Prostate gland (tissue), 2 donors: ENCODE measurements around the gene PEX16. TPM values are rescaled to one million over a fixed set of nuclear protein-coding genes. Genes with fewer than 3 reads are reported as not detected.
A peak's percentile ranks its signal among the peaks of the same experiment; 100 is the strongest.

Source experiments
- DNase-seq: peaks from one replicate; pipeline ENCODE4 v3.0.0-alpha.2; 2019; ENCODE audit warnings: low spot score
- H3K27ac ChIP-seq, 2 donors: fragments of 200-600 bp; sonication (generic); 2 replicates each; pipeline ENCODE4 v1.5.1; 2017 to 2019
- H3K27me3 ChIP-seq: fragments of 200-600 bp; sonication (generic); replicated peaks from 2 replicates; pipeline ENCODE4 v1.5.1; 2019; ENCODE audit not compliant: insufficient read depth
- H3K36me3 ChIP-seq, 2 donors: fragments of 200-600 bp; sonication (generic); 1 replicate in 1 of 2; 2 replicates in 1 of 2; pipeline versions ENCODE4 v1.5.1 to v1.8.1; 2017 to 2019
- H3K4me1 ChIP-seq: fragments of 200-600 bp; sonication (generic); replicated peaks from 2 replicates; pipeline ENCODE4 v1.5.1; 2019
- H3K4me3 ChIP-seq, 2 donors: fragments of 200-600 bp; sonication (generic); 2 replicates each; pipeline ENCODE4 v1.5.1; 2017 to 2019
- H3K9me3 ChIP-seq: fragments of 200-600 bp; sonication (generic); 2 replicates; pipeline ENCODE4 v1.5.1; 2017
- CTCF ChIP-seq, 4 experiments: fragments of 200-600 bp in 2 of 4; fragments of 450-650 bp in 2 of 4; sonication (generic) in 2 of 4; IDR thresholded peaks; 1 replicate in 3 of 4; 2 replicates in 1 of 4; pipeline ENCODE4 v1.5.1; 2016 to 2019; ENCODE audit warnings: antibody characterized with exemption in 4 of 4, mild to moderate bottlenecking in 2 of 4, moderate library complexity in 2 of 4
- POLR2A ChIP-seq: fragments of 450-650 bp; IDR thresholded peaks from one replicate; pipeline ENCODE4 v1.6.1; 2016; ENCODE audit warnings: antibody characterized with exemption, mild to moderate bottlenecking
- POLR2AphosphoS5 ChIP-seq: sonication (generic); formaldehyde crosslinking; IDR thresholded peaks from one replicate; pipeline ENCODE4 v1.6.1; 2017; ENCODE audit warnings: antibody characterized with exemption
- WGBS: methylation state at CpG from one replicate; pipeline ENCODE4 v1.1.5; 2018; 5-methylcytosine and 5-hydroxymethylcytosine counted together
- intact Hi-C: fragments of 100-400 bp; cut with DNase I; formaldehyde crosslinking; loops from one replicate; pipeline ENCODE4 v1.14.2; 2022
- total RNA-seq, 2 donors: library from RNA; depleted of rRNA; stranded (reverse); fragments of >200 nt; gene quantifications; one replicate each; pipeline ENCODE4 v1.1.0, GENCODE V29; 2016

PEX16 gene
- 10 to 100 TPM; 31.8 to 35.4 TPM for total RNA-seq

DNA sequence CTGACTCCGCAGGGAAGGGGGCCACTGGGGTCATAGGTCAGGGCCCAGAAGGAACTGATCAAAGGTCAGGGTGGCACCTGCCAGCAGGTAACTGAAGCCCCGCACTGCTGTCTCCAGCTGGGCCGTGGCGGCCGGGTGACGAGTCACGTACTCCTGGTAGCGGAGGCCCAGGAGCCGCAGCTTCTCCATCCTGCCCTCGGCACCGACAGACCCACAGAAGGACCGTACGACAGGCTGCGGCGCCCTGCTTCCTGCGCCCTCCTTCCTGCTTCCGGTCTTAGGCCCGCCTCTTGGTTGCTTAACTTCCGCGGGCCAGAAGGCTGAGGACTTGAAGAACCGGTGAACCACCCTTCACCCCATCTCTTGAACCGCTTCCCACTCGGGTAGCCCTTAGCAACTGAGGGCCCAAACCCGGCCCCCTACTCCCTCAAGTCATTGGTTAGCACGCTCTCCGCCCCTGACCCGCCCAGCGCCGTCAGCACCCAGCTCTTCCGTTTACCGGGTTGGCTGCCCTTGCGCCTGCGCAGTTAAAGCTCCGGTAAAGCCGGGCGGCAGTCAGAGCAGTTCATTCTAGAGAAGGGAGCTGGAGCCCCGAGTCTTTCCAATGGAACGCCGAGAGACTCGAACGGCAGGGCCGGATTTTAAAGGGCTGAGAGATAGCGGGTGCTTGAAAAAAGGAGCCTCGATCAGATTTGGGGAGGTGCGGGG lies at the start of gene PEX16:
Gene PEX16 (minus strand): TSS at position 255 of the 708 bp plus-strand sequence. CDS start 66 bp downstream, at position 189.
- Histone ChIP-seq H3K36me3 (peaks cover 0 to 10% of the 10 kb centered on the region in 2 donors), H3K27me3 (no peaks in the 10 kb centered on the region), H3K27ac (peak within 1 kb of the TSS; percentile 89 to 90), H3K4me1 (peaks cover 21% of the 10 kb centered on the region), H3K9me3 (no peaks in the 10 kb centered on the region), H3K4me3 (peak within 1 kb of the TSS; percentile 60 to 74)
- under 1% methylated on average over 28 of the region's 45 CpGs for WGBS
- peak; percentile 99 for DNase-seq
- peak; percentile 85 for TF ChIP-seq POLR2A
- peak; percentile 99 for TF ChIP-seq POLR2AphosphoS5
- no peak for TF ChIP-seq CTCF (IDR thresholded peaks at IDR 0.05)
- intact Hi-C loops: loop anchor here (5.0 kb wide), 1 partner anchor 70 kb away; the partner anchor contains the start of gene CRY2

- Histone ChIP-seq H3K27me3 (no peaks in the 10 kb centered on the region), H3K9me3 (no peaks in the 10 kb centered on the region), H3K36me3 (no peaks in the 10 kb centered on the region), H3K4me3 (no peak overlapping the region), H3K4me1 (no peaks in the 10 kb centered on the region), H3K27ac (peak overlapping the region; percentile 36 to 40)
- TF ChIP-seq POLR2AphosphoS5: peak; percentile 82
- no peak for TF ChIP-seq POLR2A
- peak; percentile 82 to 93 (median 92) for TF ChIP-seq CTCF (IDR thresholded peaks at IDR 0.05)
- DNase-seq: peak; percentile 44
- intact Hi-C loops: loop anchor here (2.0 to 10.0 kb wide), 2 partner anchors 42 to 350 kb away; no protein-coding TSS in a partner anchor
- WGBS: 15% methylated on average over 9 of the region's 9 CpGs
Measured at GRCh38 chr11:45964911-45965389, 47.3 kb upstream of the PEX16 start.

- no peak overlapping the region for H3K27ac ChIP-seq
- no peaks in the 10 kb centered on the region for H3K27me3 ChIP-seq
- H3K4me3 ChIP-seq: no peak overlapping the region
- intact Hi-C loops: loop anchor here (10.0 kb wide), 1 partner anchor 353 kb away; no protein-coding TSS in a partner anchor
- H3K9me3 ChIP-seq: no peaks in the 10 kb centered on the region
- WGBS: 82% methylated on average over 7 of the region's 7 CpGs
- no peaks in the 10 kb centered on the region for H3K36me3 ChIP-seq
- DNase-seq: no peak
- TF ChIP-seq CTCF (IDR thresholded peaks at IDR 0.05) (no peak), POLR2AphosphoS5 (no peak), POLR2A (no peak)
- H3K4me1 ChIP-seq: no peaks in the 10 kb centered on the region
Measured at GRCh38 chr11:45961751-45962240, 44.1 kb upstream of the PEX16 start.

DNA sequence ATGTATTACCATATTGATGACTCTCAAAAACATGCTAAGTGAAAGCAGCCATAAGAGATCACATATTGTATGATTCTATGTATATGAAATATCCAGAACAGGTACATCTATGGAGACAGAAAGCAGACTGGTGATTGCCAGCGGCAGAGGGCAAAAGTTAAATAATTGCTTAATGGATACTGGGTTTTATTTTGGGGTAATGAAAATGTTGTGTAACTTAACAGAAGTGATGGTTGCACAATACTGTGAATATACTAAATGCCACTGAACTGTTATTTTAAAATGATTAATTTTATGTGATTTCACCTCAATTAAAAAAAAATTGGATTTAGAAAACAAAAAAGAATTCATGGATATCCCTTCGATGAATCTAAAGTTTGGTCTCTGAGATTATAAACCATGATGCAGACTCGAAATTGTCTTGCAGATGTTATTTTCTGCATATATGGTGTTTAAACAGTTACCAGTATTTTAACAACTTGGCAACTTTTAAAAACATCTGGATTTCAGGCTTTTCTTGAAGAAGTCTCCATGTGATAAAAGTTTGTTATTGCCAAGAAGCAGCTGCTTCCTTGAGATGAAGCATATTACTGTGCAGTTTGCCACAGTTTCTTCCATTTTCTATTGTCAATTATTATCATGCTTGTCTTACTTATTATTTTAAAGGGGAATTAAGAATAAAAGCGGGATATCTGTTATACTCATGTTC lies 42.9 kb upstream of the PEX16 start:
- Histone ChIP-seq H3K27me3 (no peaks in the 10 kb centered on the region), H3K4me3 (no peak overlapping the region), H3K4me1 (no peaks in the 10 kb centered on the region), H3K9me3 (no peaks in the 10 kb centered on the region), H3K27ac (no peak overlapping the region), H3K36me3 (no peaks in the 10 kb centered on the region)
- TF ChIP-seq CTCF (IDR thresholded peaks at IDR 0.05) (no peak), POLR2AphosphoS5 (no peak), POLR2A (no peak)
- DNase-seq: no peak
- WGBS: 73% methylated on average over 4 of the region's 4 CpGs
- intact Hi-C loops: loop anchor here (10.0 kb wide), 1 partner anchor 354 kb away; no protein-coding TSS in a partner anchor
